Daoy (cell line): ENCODE data around the gene VAMP4. TPM values are rescaled to one million over a fixed set of nuclear protein-coding genes. Genes with fewer than 3 reads are reported as not detected.

Source experiments
- DNase-seq: peaks from one replicate; pipeline ENCODE4 v3.0.0-alpha.2; 2015; ENCODE audit warnings: low read depth
- total RNA-seq: library from RNA; depleted of rRNA; stranded (reverse); fragments of >200 nt; shearing (Covaris generic); gene quantifications from 2 replicates; pipeline ENCODE4 v1.2.3, GENCODE V29; 2014; rRNA removed

VAMP4 gene
- total RNA-seq, 1 experiment from 2014 or later, result 5.3 TPM

- no peak for DNase-seq
These were observed 89.5 kb downstream of the VAMP4 start, which contains the start of gene MYOC for GRCh38 chr1:171652234-171652822. TSS of gene MYOC (minus strand) at chr1:171652688. CDS start at chr1:171652611, 77 bp downstream.

Other genes with a start within 250 kb of the VAMP4 start
- not detected in 2 replicates for gene MYOCOS, start 119.8 kb downstream of the VAMP4 start, total RNA-seq
- not detected in 2 replicates for gene MYOC, start 89.4 kb downstream of the VAMP4 start, total RNA-seq
- 46.6 and 50.6 TPM in 2 replicates for gene METTL13, start 39.6 kb upstream of the VAMP4 start, total RNA-seq
- 4.3 and 4.5 TPM in 2 replicates for gene DNM3, start 99.4 kb upstream of the VAMP4 start, total RNA-seq